Hepatocyte (in vitro differentiated cells): ENCODE data around the gene EPSTI1. TPM values are rescaled to one million over a fixed set of nuclear protein-coding genes. Genes with fewer than 3 reads are reported as not detected.

ENCODE experiments used
- DNase-seq: peaks from one replicate; pipeline ENCODE4 v3.0.0-alpha.2; 2016; ENCODE audit warnings: low spot score
- H2AFZ ChIP-seq: fragments of 200-600 bp; sonication (generic); 2 replicates; pipeline ENCODE4 v1.6.0; 2016; ENCODE audit warnings: antibody characterized with exemption, mild to moderate bottlenecking
- H3K27ac ChIP-seq: fragments of 200-600 bp; sonication (generic); 2 replicates; pipeline ENCODE4 v1.5.1; 2016; ENCODE audit warnings: mild to moderate bottlenecking
- H3K27me3 ChIP-seq: fragments of 200-600 bp; sonication (generic); 2 replicates; pipeline ENCODE4 v1.6.1; 2016
- H3K36me3 ChIP-seq: fragments of 200-600 bp; sonication (generic); replicated peaks from 2 replicates; pipeline ENCODE4 v1.5.1; 2016; ENCODE audit warnings: low read depth; ENCODE audit not compliant: insufficient read depth
- H3K4me1 ChIP-seq: fragments of 200-600 bp; sonication (generic); 2 replicates; pipeline ENCODE4 v1.5.1; 2016; ENCODE audit warnings: mild to moderate bottlenecking, moderate library complexity; ENCODE audit not compliant: insufficient read depth
- H3K4me2 ChIP-seq: fragments of 200-600 bp; sonication (generic); 2 replicates; pipeline ENCODE4 v1.6.0; 2016
- H3K4me3 ChIP-seq: fragments of 200-600 bp; sonication (generic); 2 replicates; pipeline ENCODE4 v1.5.1; 2016; ENCODE audit warnings: mild to moderate bottlenecking
- H3K79me2 ChIP-seq: fragments of 200-600 bp; sonication (generic); 2 replicates; pipeline ENCODE4 v1.6.0; 2017; ENCODE audit warnings: mild to moderate bottlenecking
- H3K9me2 ChIP-seq: fragments of 200-600 bp; sonication (generic); replicated peaks from 2 replicates; pipeline ENCODE4 v1.6.0; 2017; ENCODE audit warnings: mild to moderate bottlenecking; ENCODE audit not compliant: insufficient read depth
- H3K9me3 ChIP-seq: fragments of 200-600 bp; sonication (generic); 2 replicates; pipeline ENCODE4 v1.5.1; 2016; ENCODE audit warnings: low read depth, mild to moderate bottlenecking
- H4K20me1 ChIP-seq: fragments of 200-600 bp; sonication (generic); 2 replicates; pipeline ENCODE4 v1.6.0; 2016; ENCODE audit warnings: mild to moderate bottlenecking; ENCODE audit not compliant: insufficient read depth, poor library complexity, severe bottlenecking
- EZH2 ChIP-seq: fragments of 200-600 bp; sonication (generic); IDR thresholded peaks from 2 replicates; pipeline ENCODE4 v1.6.1; 2016; ENCODE audit warnings: antibody characterized with exemption, mild to moderate bottlenecking, borderline replicate concordance
- EZH2phosphoT487 ChIP-seq: fragments of 200-600 bp; sonication (generic); IDR thresholded peaks from one replicate; pipeline ENCODE4 v1.6.1; 2018; ENCODE audit warnings: antibody characterized with exemption, mild to moderate bottlenecking, low read depth, moderate library complexity; ENCODE audit not compliant: unreplicated experiment, severe bottlenecking
- WGBS: methylation state at CpG from one replicate; pipeline ENCODE4 v1.1.6; 2016; ENCODE audit warnings: low lambda C conversion rate; ENCODE audit errors: missing lambda C conversion rate; 5-methylcytosine and 5-hydroxymethylcytosine counted together
- polyA plus RNA-seq: library from polyadenylated mRNA; unstranded; fragments of >200 nt; fragmentation: Nextera tagmentation; extraction: Ambion mirVana; gene quantifications from 2 replicates; pipeline ENCODE4 v1.2.1, GENCODE V29; 2016
- total RNA-seq: library from RNA; depleted of rRNA; stranded (reverse); fragments of >200 nt; gene quantifications from 2 replicates; pipeline ENCODE4 v1.2.3, GENCODE V29; 2014
- TF ChIP-seq, protein P1 (sequence below): fragments of 200-600 bp; sonication (generic); IDR thresholded peaks from 2 replicates; pipeline ENCODE4 v1.5.1; 2016; ENCODE audit warnings: antibody characterized with exemption, mild to moderate bottlenecking; ENCODE audit not compliant: poor library complexity

The EPSTI1 gene
- total and polyA plus RNA-seq, 2 experiments from 2014 or later: 24.5 to 31.0 TPM

DNA sequence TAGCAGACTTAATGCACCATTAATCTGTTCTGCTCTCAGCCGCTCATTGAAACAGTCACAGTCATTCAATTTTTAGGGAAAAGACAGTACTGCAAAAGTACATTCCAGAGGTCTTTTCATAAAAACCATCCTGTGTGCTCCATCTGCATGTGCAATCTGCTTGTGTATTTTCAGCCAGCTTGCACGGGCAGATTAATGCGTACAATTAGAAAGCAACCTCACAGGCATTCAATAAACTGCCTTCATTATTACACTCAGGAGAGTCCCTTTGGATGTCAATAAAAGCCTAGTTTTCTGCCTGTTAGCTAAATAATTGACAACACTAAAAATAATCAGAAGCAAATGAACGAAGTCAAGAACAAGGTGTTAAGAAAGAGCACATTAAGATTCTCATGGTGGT lies 41.9 kb downstream of the EPSTI1 start:
- TF ChIP-seq EZH2 (no peak), EZH2phosphoT487 (no peak)
- TF ChIP-seq, protein P1, sequence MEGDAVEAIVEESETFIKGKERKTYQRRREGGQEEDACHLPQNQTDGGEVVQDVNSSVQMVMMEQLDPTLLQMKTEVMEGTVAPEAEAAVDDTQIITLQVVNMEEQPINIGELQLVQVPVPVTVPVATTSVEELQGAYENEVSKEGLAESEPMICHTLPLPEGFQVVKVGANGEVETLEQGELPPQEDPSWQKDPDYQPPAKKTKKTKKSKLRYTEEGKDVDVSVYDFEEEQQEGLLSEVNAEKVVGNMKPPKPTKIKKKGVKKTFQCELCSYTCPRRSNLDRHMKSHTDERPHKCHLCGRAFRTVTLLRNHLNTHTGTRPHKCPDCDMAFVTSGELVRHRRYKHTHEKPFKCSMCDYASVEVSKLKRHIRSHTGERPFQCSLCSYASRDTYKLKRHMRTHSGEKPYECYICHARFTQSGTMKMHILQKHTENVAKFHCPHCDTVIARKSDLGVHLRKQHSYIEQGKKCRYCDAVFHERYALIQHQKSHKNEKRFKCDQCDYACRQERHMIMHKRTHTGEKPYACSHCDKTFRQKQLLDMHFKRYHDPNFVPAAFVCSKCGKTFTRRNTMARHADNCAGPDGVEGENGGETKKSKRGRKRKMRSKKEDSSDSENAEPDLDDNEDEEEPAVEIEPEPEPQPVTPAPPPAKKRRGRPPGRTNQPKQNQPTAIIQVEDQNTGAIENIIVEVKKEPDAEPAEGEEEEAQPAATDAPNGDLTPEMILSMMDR: no peak
- Histone ChIP-seq H3K27ac (no peak overlapping the region), H4K20me1 (no peaks in the 10 kb centered on the region), H3K4me3 (no peak overlapping the region), H3K9me3 (no peaks in the 10 kb centered on the region), H3K79me2 (no peaks in the 10 kb centered on the region), H3K4me1 (no peaks in the 10 kb centered on the region), H3K4me2 (no peak overlapping the region), H3K36me3 (no peaks in the 10 kb centered on the region), H3K27me3 (no peaks in the 10 kb centered on the region), H3K9me2 (no peaks in the 10 kb centered on the region), H2AFZ (no peak overlapping the region)
- WGBS: 75% methylated on average over 4 of the region's 4 CpGs
- DNase-seq: no peak

DNA sequence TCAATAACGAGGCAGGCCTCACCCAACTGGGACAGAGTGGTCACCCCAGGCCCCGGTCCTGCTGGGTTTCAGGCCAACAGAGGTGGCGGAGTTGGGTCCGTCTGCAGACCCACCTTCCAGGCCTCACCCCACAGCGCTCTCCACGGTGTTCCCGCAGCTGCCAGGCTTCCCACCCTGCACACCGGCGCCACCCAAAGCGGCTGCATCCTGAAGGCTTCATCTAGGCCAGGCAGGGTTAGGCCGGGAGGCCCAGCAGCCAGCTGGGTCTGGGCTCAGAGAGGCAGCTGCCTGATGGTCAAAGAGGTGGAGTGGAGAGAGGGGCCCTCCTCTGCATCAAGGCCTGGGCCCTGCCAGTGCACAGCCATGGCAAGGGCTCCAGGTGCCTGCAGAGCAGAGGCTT lies 44.1 kb downstream of the EPSTI1 start:
- H3K36me3 ChIP-seq: no peaks in the 10 kb centered on the region
- no peak overlapping the region for H3K4me2 ChIP-seq
- no peaks in the 10 kb centered on the region for H3K4me1 ChIP-seq
- no peaks in the 10 kb centered on the region for H3K9me3 ChIP-seq
- no peak overlapping the region for H3K4me3 ChIP-seq
- H2AFZ ChIP-seq: no peak overlapping the region
- H3K27me3 ChIP-seq: no peaks in the 10 kb centered on the region
- no peak overlapping the region for H3K27ac ChIP-seq
- H4K20me1 ChIP-seq: no peaks in the 10 kb centered on the region
- no peaks in the 10 kb centered on the region for H3K79me2 ChIP-seq
- 97% methylated on average over 11 of the region's 11 CpGs for WGBS
- H3K9me2 ChIP-seq: no peaks in the 10 kb centered on the region
- no peak for TF ChIP-seq EZH2
- TF ChIP-seq, protein P1: no peak
- no peak for DNase-seq

DNA sequence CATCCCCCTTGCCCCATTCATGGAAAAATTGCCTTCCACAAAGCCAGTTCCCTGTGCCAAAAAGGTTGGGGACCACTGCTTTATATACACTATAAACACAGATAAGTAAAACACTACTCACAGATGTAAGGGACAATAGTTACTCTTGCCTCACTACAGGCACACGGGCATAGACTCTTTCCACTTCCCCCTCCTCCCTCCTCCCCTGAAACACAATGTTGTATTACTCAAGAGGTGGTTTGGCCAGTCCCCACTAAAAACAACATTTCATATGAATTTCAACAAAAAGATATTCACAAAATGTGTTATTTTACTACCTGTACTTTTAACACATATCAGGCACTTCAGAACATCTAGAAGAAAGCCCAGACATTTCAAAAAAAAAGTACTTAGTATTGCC lies 45.1 kb downstream of the EPSTI1 start:
- no peaks in the 10 kb centered on the region for H3K36me3 ChIP-seq
- no peak overlapping the region for H2AFZ ChIP-seq
- H3K4me2 ChIP-seq: no peak overlapping the region
- TF ChIP-seq, protein P1: no peak
- TF ChIP-seq EZH2 (no peak), EZH2phosphoT487 (no peak)
- no peaks in the 10 kb centered on the region for H3K27me3 ChIP-seq
- H3K79me2 ChIP-seq: no peaks in the 10 kb centered on the region
- H4K20me1 ChIP-seq: no peaks in the 10 kb centered on the region
- DNase-seq: no peak
- 18% methylated on average over 1 of the region's 1 CpG for WGBS
- no peak overlapping the region for H3K27ac ChIP-seq
- no peaks in the 10 kb centered on the region for H3K9me2 ChIP-seq
- H3K9me3 ChIP-seq: no peaks in the 10 kb centered on the region
- H3K4me1 ChIP-seq: no peaks in the 10 kb centered on the region
- H3K4me3 ChIP-seq: no peak overlapping the region
